DMS 273 (cell line): ENCODE measurements around the gene S100A2.

Experiments
- DNase-seq: peaks from one replicate; lab custom pipeline; 2025; ENCODE audit not compliant: unreplicated experiment; lab: John Stamatoyannopoulos, UW

The S100A2 gene

GRCh38 chr1:153546796-153547559 is 18.7 kb downstream of the S100A2 start:
- no peak for DNase-seq

- DNase-seq = no peak
Measured at GRCh38 chr1:153546371-153546770, 19.3 kb downstream of the S100A2 start.

- peak; percentile 98 for DNase-seq
Measured at GRCh38 chr1:153545067-153546055, 20.3 kb downstream of the S100A2 start, which contains the start of gene S100A4. Gene S100A4, minus strand, starts transcription at chr1:153545806. Its CDS starts 1,012 bp downstream, at chr1:153544794.

- no peak for DNase-seq
Measured at GRCh38 chr1:153544453-153545066, 21.1 kb downstream of the S100A2 start.

GRCh38 chr1:153543736-153544135 is 21.9 kb downstream of the S100A2 start:
- no peak for DNase-seq

GRCh38 chr1:153542956-153543711 is 22.5 kb downstream of the S100A2 start:
- no peak for DNase-seq

GRCh38 chr1:153541641-153542590 is 23.7 kb downstream of the S100A2 start:
- DNase-seq = no peak

- peak; percentile 87 for DNase-seq
Measured at GRCh38 chr1:153540394-153541361, 25.0 kb downstream of the S100A2 start, which contains the start of gene S100A5. Gene S100A5, minus strand, starts transcription at chr1:153540934. Its CDS starts 743 bp downstream, at chr1:153540191.

GRCh38 chr1:153539395-153540093 is 26.1 kb downstream of the S100A2 start:
- peak; percentile 68 for DNase-seq

- peak; percentile 81 for DNase-seq
Measured at GRCh38 chr1:153538315-153538821, 27.3 kb downstream of the S100A2 start.

GRCh38 chr1:153537376-153537730 is 28.3 kb downstream of the S100A2 start:
- DNase-seq = no peak

- no peak for DNase-seq
Measured at GRCh38 chr1:153536671-153537375, 28.8 kb downstream of the S100A2 start.

GRCh38 chr1:153536012-153536670 is 29.5 kb downstream of the S100A2 start:
- no peak for DNase-seq

GRCh38 chr1:153535242-153536011 is 30.2 kb downstream of the S100A2 start, which contains the start of gene S100A6:
Gene S100A6, minus strand, starts transcription at chr1:153535991. Its CDS starts 652 bp downstream, at chr1:153535339.
- no peak for DNase-seq

GRCh38 chr1:153534925-153535241 is 30.8 kb downstream of the S100A2 start:
- DNase-seq = no peak
